ENCODE data around the gene ZNF202. TPM values are rescaled to one million over a fixed set of nuclear protein-coding genes. Genes with fewer than 3 reads are reported as not detected.

The ZNF202 gene
- total RNA-seq, 1 experiment from 2014 or later: 7.4 TPM

DNA sequence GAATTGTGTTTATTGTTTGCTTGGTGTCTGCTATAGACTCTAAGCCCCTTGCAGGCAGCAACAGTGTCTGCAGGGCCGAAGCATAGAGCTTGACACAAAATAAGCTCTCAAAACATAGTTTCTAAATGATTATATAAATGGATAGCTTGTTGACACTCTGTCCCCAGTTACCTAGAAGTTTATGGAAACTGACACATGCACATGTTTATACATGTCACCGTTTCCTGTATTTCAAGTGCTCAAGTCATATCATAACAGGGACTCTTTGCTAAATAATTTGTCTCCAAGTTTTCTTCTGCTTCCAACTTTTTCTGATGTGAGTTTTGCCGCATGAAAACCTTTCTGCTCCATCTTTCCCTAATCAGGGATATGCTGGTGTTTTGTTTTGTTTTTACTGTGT, 16.5 kb upstream of the ZNF202 start:
- no peaks in the 10 kb centered on the region for H4K20me1 ChIP-seq (ENCODE audit: insufficient read depth)
- ChIA-PET CTCF (no interaction called here), POLR2A (ENCODE audit: unreplicated experiment) (no interaction called here)
- no peaks in the 10 kb centered on the region for H3K4me1 ChIP-seq (replicated peaks; ENCODE audit: insufficient read depth)
- H3K79me2 ChIP-seq (ENCODE audit: low read depth): no peaks in the 10 kb centered on the region
- no peak overlapping the region for H3K4me3 ChIP-seq
- H3K9me2 ChIP-seq (ENCODE audit: insufficient read depth): no peaks in the 10 kb centered on the region
- H3K27ac ChIP-seq: no peak overlapping the region
- no peaks in the 10 kb centered on the region for H3F3A ChIP-seq (ENCODE audit: insufficient read depth, low read depth)
- H3K4me2 ChIP-seq: no peak overlapping the region
- peaks cover 59% of the 10 kb centered on the region for H3K27me3 ChIP-seq (ENCODE audit: insufficient read depth, low read depth)
- BruUV-seq (replicated peaks): no TSS peak
- intact Hi-C loops (cut with micrococcal nuclease; ENCODE audit: unreplicated experiment): no loop called here
- no peaks in the 10 kb centered on the region for H3K9me3 ChIP-seq (ENCODE audit: insufficient read depth, low read depth)
- H2AFZ ChIP-seq: no peak overlapping the region
- H3K36me3 ChIP-seq (ENCODE audit: low read depth): no peaks in the 10 kb centered on the region
- DNase-seq: no peak
- TF ChIP-seq, protein P1, sequence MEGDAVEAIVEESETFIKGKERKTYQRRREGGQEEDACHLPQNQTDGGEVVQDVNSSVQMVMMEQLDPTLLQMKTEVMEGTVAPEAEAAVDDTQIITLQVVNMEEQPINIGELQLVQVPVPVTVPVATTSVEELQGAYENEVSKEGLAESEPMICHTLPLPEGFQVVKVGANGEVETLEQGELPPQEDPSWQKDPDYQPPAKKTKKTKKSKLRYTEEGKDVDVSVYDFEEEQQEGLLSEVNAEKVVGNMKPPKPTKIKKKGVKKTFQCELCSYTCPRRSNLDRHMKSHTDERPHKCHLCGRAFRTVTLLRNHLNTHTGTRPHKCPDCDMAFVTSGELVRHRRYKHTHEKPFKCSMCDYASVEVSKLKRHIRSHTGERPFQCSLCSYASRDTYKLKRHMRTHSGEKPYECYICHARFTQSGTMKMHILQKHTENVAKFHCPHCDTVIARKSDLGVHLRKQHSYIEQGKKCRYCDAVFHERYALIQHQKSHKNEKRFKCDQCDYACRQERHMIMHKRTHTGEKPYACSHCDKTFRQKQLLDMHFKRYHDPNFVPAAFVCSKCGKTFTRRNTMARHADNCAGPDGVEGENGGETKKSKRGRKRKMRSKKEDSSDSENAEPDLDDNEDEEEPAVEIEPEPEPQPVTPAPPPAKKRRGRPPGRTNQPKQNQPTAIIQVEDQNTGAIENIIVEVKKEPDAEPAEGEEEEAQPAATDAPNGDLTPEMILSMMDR (conservative IDR thresholded peaks at IDR 0.05): no peak
- no peak for TF ChIP-seq EZH2 (IDR thresholded peaks at IDR 0.05; ENCODE audit: low read depth)

DNA sequence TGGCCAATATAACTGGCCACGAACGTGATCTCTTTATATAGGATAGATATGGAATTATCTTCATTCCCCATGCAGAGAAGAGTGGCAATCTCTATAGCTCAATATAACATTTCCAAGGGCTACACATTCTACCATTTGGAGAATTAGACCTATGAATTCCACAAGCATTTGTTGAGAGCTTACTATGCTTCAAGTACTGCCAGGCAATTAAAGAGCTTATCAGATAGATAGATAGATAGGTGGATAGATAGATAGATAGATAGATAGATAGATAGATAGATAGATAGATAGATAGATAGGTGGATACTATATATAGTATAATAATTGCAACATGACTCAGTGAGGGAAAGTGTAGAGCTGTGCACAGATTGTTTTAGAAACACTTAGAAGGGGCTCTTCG, 14.4 kb upstream of the ZNF202 start:
- POLR2A ChIA-PET (ENCODE audit: unreplicated experiment): no interaction called here
- no TSS peak for BruUV-seq (replicated peaks)
- no peaks in the 10 kb centered on the region for H3K36me3 ChIP-seq (ENCODE audit: low read depth)
- H3K4me3 ChIP-seq: no peak overlapping the region
- no peak overlapping the region for H3K4me2 ChIP-seq
- CTCF ChIA-PET: no interaction called here
- H3K27ac ChIP-seq: no peak overlapping the region
- no peaks in the 10 kb centered on the region for H3K4me1 ChIP-seq (replicated peaks; ENCODE audit: insufficient read depth)
- no peaks in the 10 kb centered on the region for H3F3A ChIP-seq (ENCODE audit: insufficient read depth, low read depth)
- no peak for TF ChIP-seq EZH2 (IDR thresholded peaks at IDR 0.05; ENCODE audit: low read depth)
- TF ChIP-seq, protein P1 (conservative IDR thresholded peaks at IDR 0.05): no peak
- H2AFZ ChIP-seq: no peak overlapping the region
- no peaks in the 10 kb centered on the region for H3K9me3 ChIP-seq (ENCODE audit: insufficient read depth, low read depth)
- peaks cover 62% of the 10 kb centered on the region for H3K27me3 ChIP-seq (ENCODE audit: insufficient read depth, low read depth)
- H3K79me2 ChIP-seq (ENCODE audit: low read depth): no peaks in the 10 kb centered on the region
- H4K20me1 ChIP-seq (ENCODE audit: insufficient read depth): no peaks in the 10 kb centered on the region
- H3K9me2 ChIP-seq (ENCODE audit: insufficient read depth): no peaks in the 10 kb centered on the region
- DNase-seq: no peak
- intact Hi-C loops (cut with micrococcal nuclease; ENCODE audit: unreplicated experiment): no loop called here

DNA sequence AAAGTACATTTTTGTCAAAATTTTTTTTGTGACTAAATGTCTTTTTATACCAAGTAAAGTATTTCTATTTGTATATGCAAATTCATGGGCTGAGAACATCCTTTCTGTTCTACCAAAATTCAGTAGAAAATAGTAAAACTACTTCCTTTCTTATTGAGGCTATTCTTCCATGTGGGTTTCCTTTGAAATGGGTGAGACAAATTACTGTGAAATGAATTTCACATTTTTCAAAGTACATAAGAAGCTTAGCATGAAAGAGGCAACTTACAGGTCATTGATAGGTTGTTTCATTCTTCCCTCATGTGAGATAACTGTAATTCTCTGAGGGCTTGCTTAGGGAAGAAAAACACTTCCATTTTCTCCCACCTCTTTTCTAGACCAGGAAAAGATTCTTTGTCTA, 13.9 kb upstream of the ZNF202 start:
- no TSS peak for BruUV-seq (replicated peaks)
- H2AFZ ChIP-seq: no peak overlapping the region
- no peak for TF ChIP-seq EZH2 (IDR thresholded peaks at IDR 0.05; ENCODE audit: low read depth)
- TF ChIP-seq, protein P1 (conservative IDR thresholded peaks at IDR 0.05): no peak
- no peaks in the 10 kb centered on the region for H3K9me2 ChIP-seq (ENCODE audit: insufficient read depth)
- H3K27me3 ChIP-seq (ENCODE audit: insufficient read depth, low read depth): peaks cover 63% of the 10 kb centered on the region
- H3K36me3 ChIP-seq (ENCODE audit: low read depth): no peaks in the 10 kb centered on the region
- ChIA-PET CTCF (no interaction called here), POLR2A (ENCODE audit: unreplicated experiment) (no interaction called here)
- no peaks in the 10 kb centered on the region for H4K20me1 ChIP-seq (ENCODE audit: insufficient read depth)
- H3K79me2 ChIP-seq (ENCODE audit: low read depth): no peaks in the 10 kb centered on the region
- H3K4me2 ChIP-seq: no peak overlapping the region
- H3K4me3 ChIP-seq: no peak overlapping the region
- no peak for DNase-seq
- no peaks in the 10 kb centered on the region for H3F3A ChIP-seq (ENCODE audit: insufficient read depth, low read depth)
- H3K4me1 ChIP-seq (replicated peaks; ENCODE audit: insufficient read depth): no peaks in the 10 kb centered on the region
- H3K9me3 ChIP-seq (ENCODE audit: insufficient read depth, low read depth): no peaks in the 10 kb centered on the region
- no peak overlapping the region for H3K27ac ChIP-seq
- intact Hi-C loops (cut with micrococcal nuclease; ENCODE audit: unreplicated experiment): no loop called here
